GM04503 (cell line): ENCODE data around the gene BCL2L12.

Experiments used
- DNase-seq: peaks from one replicate; pipeline ENCODE4 v3.0.0-alpha.2; 2012; ENCODE audit warnings: low read depth

The BCL2L12 gene

DNA sequence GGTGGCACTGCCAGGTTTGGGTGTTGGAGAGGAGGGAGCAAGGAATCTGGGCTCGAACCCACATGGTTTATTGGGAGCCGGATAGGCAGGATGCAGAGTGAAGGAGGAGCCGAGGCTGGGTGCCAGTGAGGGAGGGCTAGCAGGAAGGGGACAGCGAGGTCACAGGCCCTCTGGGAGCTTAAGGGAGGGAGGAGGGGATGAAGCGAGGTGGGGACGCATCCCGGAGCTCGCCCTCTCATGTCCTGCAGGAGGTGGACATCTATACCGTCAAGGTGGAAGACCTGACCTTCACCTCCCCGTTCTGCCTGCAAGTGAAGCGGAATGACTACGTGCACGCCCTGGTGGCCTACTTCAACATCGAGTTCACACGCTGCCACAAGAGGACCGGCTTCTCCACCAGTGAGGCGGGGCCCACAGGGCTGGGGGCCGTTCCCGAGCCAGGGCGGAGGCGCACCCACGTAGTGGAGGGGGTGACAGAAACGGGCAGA lies 20.2 kb downstream of the BCL2L12 start:
- DNase-seq, result no peak

DNA sequence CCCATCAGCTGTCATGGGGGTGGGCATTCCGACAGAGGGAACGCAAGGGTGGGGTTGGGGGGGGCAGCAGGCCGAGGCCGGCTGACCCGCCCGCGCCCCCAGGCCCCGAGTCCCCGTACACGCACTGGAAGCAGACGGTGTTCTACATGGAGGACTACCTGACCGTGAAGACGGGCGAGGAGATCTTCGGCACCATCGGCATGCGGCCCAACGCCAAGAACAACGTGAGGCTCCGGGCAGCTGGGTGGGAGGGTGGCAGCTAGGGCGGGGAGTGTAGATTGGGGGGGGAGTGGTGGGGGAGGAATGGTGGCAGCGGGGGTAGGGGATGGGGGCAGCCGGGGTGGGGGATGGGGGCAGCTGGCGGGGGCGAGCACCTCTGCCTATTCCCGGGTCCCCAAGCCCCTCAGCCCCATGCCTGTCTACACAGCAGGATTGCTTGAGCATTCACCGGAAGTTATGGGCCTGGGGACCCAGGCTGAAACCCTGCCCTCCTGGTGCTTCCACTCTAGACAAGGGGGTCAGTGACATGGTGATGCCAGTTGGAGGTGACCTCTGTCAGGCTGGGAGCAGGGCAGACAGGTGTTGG lies 20.9 kb downstream of the BCL2L12 start:
- no peak for DNase-seq

DNA sequence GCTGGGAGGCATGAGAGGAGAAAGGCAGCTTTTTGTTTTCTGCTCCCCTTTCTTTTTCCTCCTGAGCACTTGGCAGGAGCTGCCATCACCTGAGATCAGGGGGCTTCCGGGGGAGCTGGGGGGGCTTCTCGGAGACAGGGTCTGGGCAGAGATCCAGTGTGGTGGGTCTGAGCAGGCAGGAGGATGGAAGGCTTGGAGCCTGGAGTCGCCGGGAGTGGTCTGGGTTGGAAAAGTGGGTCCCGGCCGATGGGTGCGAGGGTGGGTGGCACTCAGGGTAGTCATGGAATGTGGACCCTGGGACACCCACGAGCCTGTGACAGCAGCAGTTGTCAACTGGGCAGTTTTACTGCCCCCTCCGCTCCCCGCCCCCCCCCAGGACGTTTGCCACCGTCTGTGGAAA lies 21.4 kb downstream of the BCL2L12 start:
- no peak for DNase-seq

DNA sequence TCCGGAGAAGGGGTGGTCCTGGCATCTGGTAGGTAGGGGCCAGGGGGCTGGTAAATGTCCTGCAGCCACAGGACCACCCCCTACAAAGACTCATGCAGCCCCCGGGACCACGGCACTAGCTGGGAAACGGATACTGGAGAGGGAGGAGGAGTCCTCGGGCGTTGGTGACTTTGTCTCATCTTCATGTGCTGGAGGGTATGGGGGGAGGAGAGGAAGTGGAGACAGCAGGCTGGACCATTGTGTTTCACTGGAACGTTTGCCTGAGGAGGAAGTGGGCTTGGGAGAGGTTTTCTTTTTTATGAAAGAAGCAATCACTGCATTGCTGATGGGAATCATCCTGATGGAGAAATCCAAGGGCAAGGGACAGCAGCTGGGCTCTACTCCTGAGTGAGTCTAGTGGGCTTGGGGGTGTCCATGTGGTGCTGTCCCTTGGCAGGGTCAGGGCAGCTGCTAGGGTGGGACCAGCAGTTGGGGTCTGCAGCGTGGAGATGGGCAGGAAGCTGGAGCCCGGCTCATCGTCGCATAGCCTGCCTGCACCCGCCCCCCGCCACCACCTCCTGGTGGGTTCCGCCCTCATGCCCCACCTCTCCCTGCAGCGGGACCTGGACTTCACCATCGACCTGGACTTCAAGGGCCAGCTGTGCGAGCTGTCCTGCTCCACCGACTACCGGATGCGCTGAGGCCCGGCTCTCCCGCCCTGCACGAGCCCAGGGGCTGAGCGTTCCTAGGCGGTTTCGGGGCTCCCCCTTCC lies 22.0 kb downstream of the BCL2L12 start:
- DNase-seq, result no peak

DNA sequence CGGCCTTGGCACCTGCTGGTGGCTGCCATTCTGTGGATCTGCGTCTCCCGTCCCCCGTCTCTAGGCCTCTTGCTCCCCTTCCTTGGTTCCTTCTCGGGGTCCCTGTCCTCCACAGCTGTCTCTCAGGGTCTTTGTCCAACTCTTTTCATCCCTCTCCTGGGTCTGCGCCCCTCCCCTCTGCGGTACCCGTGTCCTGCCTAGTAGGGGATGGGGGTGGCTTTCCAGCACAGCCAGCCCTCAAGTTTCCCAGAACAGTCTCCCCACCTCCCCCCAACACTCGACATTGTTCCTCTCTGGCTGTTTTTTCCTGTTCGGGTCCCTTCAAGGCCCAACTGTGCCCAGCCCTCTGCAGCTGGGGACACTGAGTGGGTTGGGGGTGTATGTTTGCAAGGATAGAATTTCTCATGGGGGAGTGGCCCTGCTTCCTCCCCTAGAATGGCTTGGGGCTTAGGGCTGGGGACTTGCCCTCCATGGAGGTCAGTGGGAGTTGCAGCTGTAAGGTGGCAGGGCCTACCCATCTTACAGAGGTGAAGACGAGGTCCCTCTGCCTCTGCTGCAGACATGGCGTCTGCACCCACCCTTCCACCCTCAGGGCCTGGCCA lies 22.9 kb downstream of the BCL2L12 start:
- no peak for DNase-seq

DNA sequence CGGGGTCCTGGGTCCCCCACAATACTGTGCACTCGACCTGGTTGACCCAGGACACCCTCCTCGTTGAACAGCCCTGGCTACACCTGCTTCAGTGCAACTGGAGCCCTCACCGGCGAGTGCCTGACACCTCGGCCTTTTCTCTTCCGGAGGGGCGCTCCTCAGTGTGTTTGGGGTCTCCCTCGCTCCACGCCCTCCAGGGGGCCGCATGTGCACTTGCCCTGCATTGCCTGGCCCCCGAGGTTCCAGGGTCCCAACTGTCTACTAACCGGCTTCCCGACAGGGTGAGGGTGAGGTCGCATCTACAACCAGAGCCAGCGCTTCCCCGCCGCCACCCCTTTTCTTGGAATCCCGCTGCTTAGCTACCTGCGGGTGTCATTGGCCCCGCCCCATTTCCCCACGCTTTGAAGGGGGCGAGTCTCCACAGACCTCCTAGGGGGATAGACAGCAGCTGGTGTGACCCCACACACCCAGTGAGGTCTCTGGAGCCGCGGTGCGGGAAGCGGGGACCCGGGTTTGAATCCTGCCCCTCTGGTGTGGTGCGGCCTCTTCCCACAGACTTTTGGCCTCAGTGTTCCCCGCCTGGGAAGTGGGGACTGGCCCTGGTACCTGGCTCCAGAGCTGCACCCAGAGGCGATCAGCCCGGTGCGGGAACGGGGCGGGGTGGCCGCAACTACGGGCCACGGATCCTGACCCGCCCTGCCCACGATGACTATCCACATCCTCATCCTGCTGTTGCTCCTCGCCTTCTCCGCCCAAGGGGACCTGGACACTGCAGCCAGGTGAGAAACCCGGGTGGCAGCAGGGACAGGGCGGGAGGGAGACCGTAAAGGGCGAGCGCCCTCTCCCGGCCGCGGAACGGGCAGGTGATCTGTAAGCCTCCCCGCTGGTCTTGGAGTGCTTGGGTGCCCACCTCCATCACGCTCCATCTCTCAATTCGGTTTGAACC lies 23.7 kb downstream of the BCL2L12 start, which contains the start of gene ADM5:
Gene ADM5 (plus strand): TSS at position 462 of the 946 bp plus-strand sequence. CDS start 244 bp downstream, at position 706.
- no peak for DNase-seq

DNA sequence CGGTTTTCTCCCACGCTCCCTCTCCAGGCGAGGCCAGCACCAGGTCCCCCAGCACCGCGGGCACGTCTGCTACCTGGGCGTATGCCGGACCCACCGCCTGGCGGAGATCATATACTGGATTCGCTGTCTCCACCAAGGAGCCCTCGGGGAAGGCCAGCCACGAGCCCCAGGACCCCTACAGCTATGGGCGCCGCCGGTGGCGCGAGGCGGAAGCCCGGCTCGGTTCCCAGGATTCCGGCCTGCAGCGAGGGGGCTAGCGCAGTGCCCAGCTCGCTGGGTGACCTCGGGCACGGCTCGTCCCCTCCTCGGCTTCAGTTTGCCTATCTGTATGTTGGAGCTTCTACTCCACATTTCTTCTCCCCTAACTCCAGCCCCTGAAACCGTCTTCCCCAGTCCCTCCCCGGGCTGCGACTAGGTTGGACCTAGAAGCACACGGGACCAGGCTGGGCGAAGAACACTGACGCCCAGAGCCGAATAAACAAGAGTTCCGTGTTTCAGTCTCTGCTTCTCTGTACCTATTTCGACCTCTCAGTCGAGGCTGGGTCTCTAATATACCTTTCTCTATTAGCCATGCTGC lies 24.4 kb downstream of the BCL2L12 start:
- DNase-seq, result no peak

DNA sequence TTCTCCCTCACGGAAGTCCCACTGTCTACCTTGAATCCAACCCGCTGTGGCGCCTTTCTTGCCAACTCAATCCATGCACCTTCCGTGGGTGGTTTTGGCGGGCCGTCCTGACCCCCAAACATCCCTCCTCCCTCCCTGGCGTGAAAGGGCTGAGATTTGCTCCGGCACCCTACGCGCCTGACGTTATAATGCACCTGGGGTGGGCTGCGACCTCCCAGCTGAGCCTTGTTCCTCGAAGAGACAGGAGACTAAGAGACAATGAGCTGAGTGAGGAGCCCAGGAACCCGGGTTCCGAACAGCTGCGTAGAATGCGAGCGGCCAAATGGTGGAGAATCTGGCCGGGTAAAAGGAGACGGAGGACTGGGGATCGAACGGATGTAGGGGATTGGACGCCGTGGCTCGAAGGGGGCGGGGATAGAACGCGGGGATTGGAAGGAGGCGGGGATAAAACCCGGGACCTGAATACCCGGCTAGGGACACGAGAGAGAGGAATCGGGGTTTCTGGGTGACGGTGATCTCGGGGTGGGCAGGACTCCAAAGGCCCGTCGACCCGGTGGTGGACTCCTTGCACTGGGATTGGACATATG lies 25.0 kb downstream of the BCL2L12 start, which contains the start of gene CPT1C:
Gene CPT1C (plus strand): TSS at position 461 of the 587 bp plus-strand sequence. CDS start 1,137 bp downstream, outside the sequence.
- no peak for DNase-seq

DNA sequence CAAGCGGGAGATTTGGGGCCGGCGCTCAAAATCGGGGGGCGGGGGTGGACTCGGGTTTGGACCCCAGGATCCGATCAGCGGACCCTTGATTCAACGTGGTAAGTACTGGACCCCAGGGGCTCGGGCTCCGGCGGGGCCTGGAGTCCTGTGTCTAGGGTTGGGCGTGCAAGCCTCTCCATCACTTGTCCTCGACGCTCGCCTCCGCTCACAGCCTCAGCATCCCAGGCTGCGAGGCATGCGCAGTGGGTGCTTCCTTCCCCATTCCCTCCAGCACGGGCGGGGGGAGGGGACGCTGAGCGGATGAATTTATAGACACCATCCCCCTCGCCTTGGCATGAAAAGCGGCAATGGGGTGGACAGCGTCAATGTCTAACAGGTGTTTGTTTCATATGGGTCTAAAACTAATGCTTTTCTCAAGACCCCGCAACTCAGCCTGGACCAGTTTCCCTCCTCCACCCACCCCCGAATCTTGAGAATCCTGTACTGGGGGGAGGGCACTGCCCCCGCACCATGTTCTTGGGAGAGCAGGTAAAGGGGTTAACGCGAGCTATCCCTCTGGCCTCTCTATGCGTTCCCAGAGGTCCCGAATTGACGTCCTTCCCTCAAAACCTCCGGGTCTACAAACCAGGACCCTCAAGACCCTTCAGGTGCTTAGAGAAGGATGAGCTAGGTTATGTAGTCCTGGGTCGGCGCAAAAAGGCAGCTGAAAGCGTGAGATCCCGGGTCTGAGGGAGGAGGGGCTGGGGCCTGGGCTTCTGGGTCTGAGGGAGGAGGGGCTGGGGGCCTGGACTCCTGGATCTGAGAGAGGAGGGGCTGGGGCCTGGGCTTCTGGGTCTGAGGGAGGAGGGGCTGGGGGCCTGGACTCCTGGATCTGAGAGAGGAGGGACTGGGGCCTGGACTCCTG lies 25.8 kb downstream of the BCL2L12 start:
- DNase-seq, result no peak

DNA sequence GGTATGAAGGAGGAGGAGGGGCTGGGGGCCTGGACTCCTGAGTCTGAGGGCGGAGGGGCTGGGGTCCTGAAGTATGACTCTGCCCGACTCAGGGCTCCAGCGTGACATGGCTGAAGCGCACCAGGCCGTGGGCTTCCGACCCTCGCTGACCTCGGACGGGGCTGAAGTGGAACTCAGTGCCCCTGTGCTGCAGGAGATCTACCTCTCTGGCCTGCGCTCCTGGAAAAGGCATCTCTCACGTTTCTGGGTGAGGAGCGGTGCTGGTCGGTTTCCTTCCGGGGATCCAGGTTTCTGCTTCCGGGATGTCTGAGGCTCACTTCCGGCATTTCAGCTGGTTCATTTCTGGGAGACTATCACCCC lies 26.4 kb downstream of the BCL2L12 start:
- DNase-seq, result no peak

DNA sequence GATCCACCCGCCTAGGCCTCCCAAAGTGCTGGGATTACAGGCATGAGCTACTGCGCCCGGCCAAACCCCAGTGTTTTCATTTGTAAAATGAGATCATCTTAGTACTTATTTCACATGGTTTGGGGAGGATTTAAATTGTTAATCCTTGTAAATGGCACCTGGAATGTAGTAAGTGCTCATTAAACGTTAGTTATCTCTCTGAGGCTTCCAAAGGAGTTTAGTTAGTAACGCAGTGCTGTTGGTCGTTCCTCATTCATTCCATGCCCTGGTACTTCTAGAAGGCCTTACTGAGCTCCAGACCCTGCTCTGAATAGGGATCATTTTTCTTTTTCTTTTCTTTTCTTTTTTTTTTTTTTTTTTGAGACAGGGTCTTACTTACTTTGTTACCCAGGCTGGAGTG lies 30.4 kb downstream of the BCL2L12 start:
- DNase-seq, result no peak

DNA sequence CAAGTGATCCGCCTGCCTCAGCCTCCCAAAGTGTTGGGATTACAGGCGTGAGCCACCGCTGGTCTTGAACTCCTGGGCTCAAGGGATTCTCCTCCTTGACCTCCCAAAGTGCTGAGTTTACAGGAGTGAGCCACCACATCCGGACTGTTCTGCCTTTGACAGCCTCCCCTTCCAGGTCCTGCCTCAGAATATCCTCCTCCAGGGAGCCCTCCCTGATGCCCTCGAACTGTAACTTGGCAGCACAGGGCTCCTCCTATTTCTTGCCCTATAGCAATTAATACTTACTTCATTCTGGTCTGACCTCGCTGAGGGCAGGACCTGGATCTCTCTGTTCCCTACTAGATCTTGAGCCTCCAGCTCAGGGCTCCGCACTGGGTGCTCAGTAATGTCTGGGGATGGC lies 31.1 kb downstream of the BCL2L12 start:
- no peak for DNase-seq

DNA sequence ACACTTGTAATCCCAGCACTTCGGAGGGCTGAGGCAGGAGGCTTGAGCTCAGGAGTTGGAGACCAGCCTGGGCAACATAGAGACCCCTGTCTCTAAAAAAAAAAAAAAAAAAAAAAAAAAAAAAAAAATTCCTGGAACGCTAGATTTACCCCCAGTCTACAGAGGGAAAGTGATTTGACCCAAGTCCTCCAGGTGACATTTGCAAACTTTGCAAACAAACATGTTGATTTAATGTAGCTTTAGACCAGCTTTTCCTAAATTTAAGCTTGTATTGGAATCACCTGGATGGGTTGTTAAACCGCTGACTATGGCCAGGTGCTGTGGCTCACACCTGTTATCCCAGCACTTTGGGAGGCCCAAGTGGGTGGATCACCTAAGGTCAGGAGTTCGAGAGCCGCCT lies 33.6 kb downstream of the BCL2L12 start:
- no peak for DNase-seq

DNA sequence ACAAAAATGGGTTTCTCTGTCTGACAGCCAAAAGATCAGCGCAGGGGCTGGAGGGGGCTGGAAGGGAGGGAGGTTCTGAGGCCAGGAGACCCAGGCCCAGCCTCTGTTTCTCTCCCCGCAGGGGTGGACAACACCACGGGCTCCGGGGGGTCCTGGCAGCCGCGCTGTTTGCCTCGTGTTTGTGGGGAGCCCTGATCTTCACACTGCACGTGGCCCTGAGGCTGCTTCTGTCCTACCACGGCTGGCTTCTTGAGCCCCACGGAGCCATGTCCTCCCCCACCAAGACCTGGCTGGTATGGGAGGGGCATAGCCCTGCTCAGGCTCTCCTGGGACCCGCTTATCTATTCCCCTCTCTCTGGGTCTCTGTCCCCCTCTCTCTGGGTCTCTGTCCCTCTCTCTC lies 34.8 kb downstream of the BCL2L12 start:
- DNase-seq, result no peak

DNA sequence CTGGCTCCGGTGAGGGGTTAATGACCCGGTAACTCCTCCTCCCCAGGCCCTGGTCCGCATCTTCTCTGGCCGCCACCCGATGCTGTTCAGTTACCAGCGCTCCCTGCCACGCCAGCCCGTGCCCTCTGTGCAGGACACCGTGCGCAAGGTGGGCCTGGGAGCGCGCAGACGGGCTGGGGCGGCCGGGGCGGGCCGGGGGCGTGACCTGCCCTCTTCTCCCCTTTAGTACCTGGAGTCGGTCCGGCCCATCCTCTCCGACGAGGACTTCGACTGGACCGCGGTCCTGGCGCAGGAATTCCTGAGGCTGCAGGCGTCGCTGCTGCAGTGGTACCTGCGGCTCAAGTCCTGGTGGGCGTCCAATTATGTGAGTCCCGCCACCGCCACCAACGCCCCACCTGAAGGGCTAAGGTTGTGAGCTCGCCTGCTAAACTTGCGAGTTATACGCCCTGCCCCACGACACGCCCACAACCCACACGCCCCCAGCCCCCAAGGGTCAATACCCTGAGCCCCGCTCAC lies 35.6 kb downstream of the BCL2L12 start:
- no peak for DNase-seq

DNA sequence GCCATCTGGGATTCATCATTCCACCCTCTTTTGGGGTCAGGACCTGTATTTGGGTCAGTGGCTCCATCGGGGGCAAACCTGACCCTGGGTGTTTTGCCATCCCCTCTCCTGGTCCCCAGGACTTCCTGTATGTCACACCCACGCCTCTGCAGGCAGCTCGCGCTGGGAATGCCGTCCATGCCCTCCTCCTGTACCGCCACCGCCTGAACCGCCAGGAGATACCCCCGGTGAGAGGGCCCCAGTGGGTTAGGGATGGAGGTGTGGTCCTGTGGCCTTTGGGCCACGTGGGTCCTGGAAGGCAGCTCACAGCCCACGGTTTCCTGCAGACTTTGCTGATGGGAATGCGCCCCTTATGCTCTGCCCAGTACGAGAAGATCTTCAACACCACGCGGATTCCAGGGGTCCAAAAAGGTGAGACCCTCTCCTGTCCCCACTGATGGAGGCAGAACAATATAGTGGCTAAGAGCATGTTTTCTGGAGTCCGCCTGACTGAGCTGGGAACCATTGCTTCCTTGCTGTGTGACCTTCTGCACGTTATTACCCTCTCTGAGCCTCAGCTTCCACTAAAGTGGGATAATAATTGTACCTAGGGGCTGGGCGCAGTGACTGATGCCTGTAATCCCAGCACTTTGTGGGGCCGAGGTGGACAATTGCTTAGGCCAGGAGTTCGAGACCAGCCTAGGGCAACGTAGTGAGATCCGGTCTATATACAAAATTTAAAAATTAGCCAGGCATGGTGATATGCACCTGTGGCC lies 39.3 kb downstream of the BCL2L12 start:
- DNase-seq, result no peak

DNA sequence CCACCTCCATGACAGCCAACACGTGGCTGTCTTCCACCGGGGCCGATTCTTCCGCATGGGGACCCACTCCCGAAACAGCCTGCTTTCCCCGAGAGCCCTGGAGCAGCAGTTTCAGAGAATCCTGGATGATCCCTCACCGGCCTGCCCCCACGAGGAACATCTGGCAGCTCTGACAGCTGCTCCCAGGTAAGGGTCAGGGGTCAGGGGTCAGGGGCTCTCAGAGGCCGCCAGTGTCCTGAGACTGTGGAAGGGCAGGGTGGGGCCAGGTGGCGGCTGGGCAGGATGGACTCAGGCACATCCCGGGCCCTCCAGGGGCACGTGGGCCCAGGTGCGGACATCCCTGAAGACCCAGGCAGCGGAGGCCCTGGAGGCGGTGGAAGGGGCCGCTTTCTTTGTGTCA lies 40.2 kb downstream of the BCL2L12 start:
- no peak for DNase-seq

DNA sequence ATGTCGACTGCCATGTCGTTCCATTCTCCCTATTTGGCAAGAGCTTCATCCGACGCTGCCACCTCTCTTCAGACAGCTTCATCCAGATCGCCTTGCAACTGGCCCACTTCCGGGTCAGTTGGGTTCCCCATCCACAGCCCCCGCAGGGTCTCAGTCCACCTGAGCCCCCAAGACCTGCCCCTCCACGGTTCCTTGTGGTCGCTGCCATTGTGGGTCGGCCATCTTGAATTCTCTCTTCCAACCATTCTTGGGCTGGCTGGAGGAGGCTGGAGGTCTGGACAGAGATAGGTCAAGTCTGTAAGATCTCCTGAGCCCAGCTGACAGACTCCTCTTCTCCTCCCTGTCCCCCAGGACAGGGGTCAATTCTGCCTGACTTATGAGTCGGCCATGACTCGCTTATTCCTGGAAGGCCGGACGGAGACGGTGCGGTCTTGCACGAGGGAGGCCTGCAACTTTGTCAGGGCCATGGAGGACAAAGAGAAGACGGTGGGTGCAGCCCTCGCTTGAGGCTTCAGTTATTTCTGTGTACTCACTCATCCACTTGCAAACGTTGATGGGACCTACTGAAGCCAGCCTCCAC lies 44.7 kb downstream of the BCL2L12 start:
- DNase-seq, result no peak

DNA sequence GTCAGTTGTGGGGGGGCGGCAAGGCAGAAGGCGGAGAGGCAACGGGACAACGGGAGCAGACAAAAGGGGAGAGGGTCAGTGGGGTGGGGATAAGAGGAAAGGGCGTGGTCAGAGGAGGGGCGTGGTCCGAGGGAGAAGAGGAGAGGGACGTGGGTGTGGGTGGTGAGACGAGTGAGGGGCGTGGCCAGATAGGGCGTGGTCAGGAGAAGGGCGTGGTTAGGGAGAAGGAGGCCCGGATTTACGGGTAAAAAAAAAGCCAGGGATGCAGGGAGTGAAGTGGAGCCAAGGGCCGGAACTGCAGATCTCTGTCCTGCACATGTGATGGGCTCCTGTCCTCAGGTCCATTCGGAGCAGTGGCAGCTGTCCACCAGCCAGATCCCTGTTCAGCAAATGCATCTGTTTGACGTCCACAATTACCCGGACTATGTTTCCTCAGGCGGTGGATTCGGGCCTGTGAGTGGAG lies 46.7 kb downstream of the BCL2L12 start:
- DNase-seq, result no peak
